Ishikawa (cell line): Measurements from ENCODE around the gene FGF23.

Source experiments
- RAD21 ChIP-seq: IDR thresholded peaks from 2 replicates; pipeline ENCODE4 v1.6.1; 2012; ENCODE audit warnings: low read depth
- REST ChIP-seq: IDR thresholded peaks from 2 replicates; pipeline ENCODE4 v1.6.1; 2012; ENCODE audit warnings: low read depth, mild to moderate bottlenecking

GRCh38 chr12:4388032-4388431, 8.5 kb upstream of the FGF23 start:
- TF ChIP-seq RAD21 = no peak
- TF ChIP-seq REST = no peak
